HepG2 (cell line): Measurements from ENCODE around the gene BCKDHB. TPM values are rescaled to one million over a fixed set of nuclear protein-coding genes. Genes with fewer than 3 reads are reported as not detected.

Experiments
- ATAC-seq: fragments of 200-7000 bp; cut with Tn5 transposase; 3 replicates; pipeline ENCODE4 v1.9.1; 2020; ENCODE audit warnings: mild to moderate bottlenecking, moderate library complexity
- BruUV-seq: library from RNA; stranded (reverse); fragments of 400-500 nt; replicated peaks from 2 replicates; lab custom pipeline; 2021; lab: Mats Ljungman, UMichigan
- CTCF ChIA-PET: fragments of 300-600 bp; formaldehyde crosslinking; extraction: SDS; loops from one replicate; lab custom pipeline; 2021; ENCODE audit warnings: low total read pairs, inconsistent platforms, low intra/inter-chr PET ratio; lab: Yijun Ruan, JAX
- POLR2A ChIA-PET: fragments of 350-600 bp; sonication (Branson Sonifier 250); formaldehyde crosslinking; loops from one replicate; lab custom pipeline; 2020; ENCODE audit warnings: antibody characterized with exemption, inconsistent platforms; lab: Yijun Ruan, JAX
- DNase-seq: peaks from one replicate; pipeline ENCODE4 v3.0.0-alpha.2; 2015; ENCODE audit warnings: low spot score
- FAIRE-seq: peaks from 3 replicates; lab custom pipeline; 2011; peaks lifted over from hg19 to GRCh38; lab: Jason Lieb, UNC
- H2AFZ ChIP-seq: one replicate; pipeline ENCODE4 v1.6.1; 2011; ENCODE audit warnings: low read length, inconsistent platforms
- H3K27ac ChIP-seq: fragments of 300-600 bp; 3 replicates; pipeline ENCODE4 v1.8.0; 2011; ENCODE audit warnings: mixed run types, mild to moderate bottlenecking, mixed read lengths, low read length, inconsistent platforms; ENCODE audit not compliant: insufficient read depth; ENCODE audit errors: extremely low read length
- H3K27me3 ChIP-seq, 2 experiments: fragments of 200-600 bp in 1 of 2; 2 replicates in 1 of 2; 3 replicates in 1 of 2; pipeline versions ENCODE4 v1.6.0 to v1.8.0; 2011; ENCODE audit warnings: low read length in 2 of 2, mild to moderate bottlenecking in 2 of 2, moderate library complexity in 2 of 2, inconsistent platforms in 1 of 2; ENCODE audit not compliant: insufficient read depth in 2 of 2, control insufficient read depth in 1 of 2
- H3K36me3 ChIP-seq, 2 experiments: fragments of 200-600 bp in 1 of 2; replicated peaks in 1 of 2; 2 replicates in 1 of 2; 3 replicates in 1 of 2; pipeline versions ENCODE4 v1.5.1 to v1.8.0; 2011; ENCODE audit warnings: low read length in 2 of 2, inconsistent platforms in 1 of 2; ENCODE audit not compliant: insufficient read depth in 2 of 2, control insufficient read depth in 1 of 2
- H3K4me1 ChIP-seq: 2 replicates; pipeline ENCODE4 v1.5.1; 2012; ENCODE audit warnings: low read length, inconsistent platforms; ENCODE audit not compliant: insufficient read depth
- H3K4me2 ChIP-seq: 2 replicates; pipeline ENCODE4 v1.6.0; 2011; ENCODE audit warnings: low read depth, low read length, inconsistent platforms
- H3K4me3 ChIP-seq, 3 experiments: fragments of 200-600 bp in 1 of 3; sonication (generic), shearing (Covaris generic) in 1 of 3; replicated peaks in 1 of 3; 2 replicates each; pipeline ENCODE4 v1.5.1; 2011 to 2016; ENCODE audit warnings: low read length in 3 of 3, inconsistent platforms in 2 of 3, low read depth in 2 of 3, mild to moderate bottlenecking in 2 of 3, control low read depth in 1 of 3, mixed read lengths in 1 of 3; ENCODE audit not compliant: insufficient read depth in 1 of 3
- H3K79me2 ChIP-seq: one replicate; pipeline ENCODE4 v1.6.1; 2011; ENCODE audit warnings: low read length, inconsistent platforms; ENCODE audit not compliant: insufficient read depth
- H3K9ac ChIP-seq: 2 replicates; pipeline ENCODE4 v1.6.0; 2011; ENCODE audit warnings: mild to moderate bottlenecking, low read depth, low read length, inconsistent platforms; ENCODE audit not compliant: insufficient read depth
- H3K9me3 ChIP-seq: 2 replicates; pipeline ENCODE4 v1.5.1; 2012; ENCODE audit warnings: mild to moderate bottlenecking, low read length
- H4K20me1 ChIP-seq: 2 replicates; pipeline ENCODE4 v1.6.0; 2011; ENCODE audit warnings: inconsistent platforms, mild to moderate bottlenecking, low read length, moderate library complexity; ENCODE audit not compliant: insufficient read depth
- FOXK2 ChIP-seq: fragments of 450-650 bp; IDR thresholded peaks from 2 replicates; pipeline ENCODE4 v1.6.1; 2016
- FOXO4 ChIP-seq: sonication (generic); formaldehyde crosslinking; conservative IDR thresholded peaks from 2 replicates; pipeline ENCODE4 v1.8.1; 2023; ENCODE audit warnings: missing genetic modification reagents
- KLF16 ChIP-seq, 2 experiments: sonication (generic) in 1 of 2; formaldehyde crosslinking in 1 of 2; IDR thresholded peaks; 2 replicates each; pipeline versions ENCODE4 v1.6.1 to v1.8.0; 2016 to 2023; ENCODE audit warnings: missing genetic modification reagents in 2 of 2, missing compliant biosample characterization in 1 of 2
- MYPOP ChIP-seq: sonication (generic); formaldehyde crosslinking; IDR thresholded peaks from 2 replicates; pipeline ENCODE4 v1.8.1; 2023; ENCODE audit warnings: mild to moderate bottlenecking, moderate library complexity, missing genetic modification reagents
- PHB2 ChIP-seq: fragments of 450-650 bp; IDR thresholded peaks from 2 replicates; pipeline ENCODE4 v1.6.1; 2018; ENCODE audit not compliant: partially characterized antibody
- SNAI1 ChIP-seq: sonication (generic); formaldehyde crosslinking; IDR thresholded peaks from 2 replicates; pipeline ENCODE4 v1.5.0; 2020; ENCODE audit warnings: mild to moderate bottlenecking, missing genetic modification reagents, borderline replicate concordance
- SP140L ChIP-seq: sonication (generic); formaldehyde crosslinking; IDR thresholded peaks from 2 replicates; pipeline ENCODE4 v1.4.0; 2020; ENCODE audit warnings: missing genetic modification reagents, borderline replicate concordance
- ZBTB14 ChIP-seq: sonication (generic); formaldehyde crosslinking; IDR thresholded peaks from 2 replicates; pipeline ENCODE4 v1.4.0; 2020; ENCODE audit warnings: missing genetic modification reagents
- ZNF317 ChIP-seq: sonication (generic); formaldehyde crosslinking; IDR thresholded peaks from 2 replicates; pipeline ENCODE4 v1.5.0; 2020; ENCODE audit warnings: mild to moderate bottlenecking, missing genetic modification reagents
- ZNF546 ChIP-seq: sonication (generic); formaldehyde crosslinking; conservative IDR thresholded peaks from 2 replicates; pipeline ENCODE4 v1.8.1; 2023; ENCODE audit warnings: mild to moderate bottlenecking, missing genetic modification reagents
- ZNF639 ChIP-seq: conservative IDR thresholded peaks from 2 replicates; pipeline ENCODE4 v1.6.1; 2018; ENCODE audit warnings: missing genetic modification reagents
- WGBS: methylation state at CpG from one replicate; pipeline ENCODE4 v1.1.6; 2017; ENCODE audit warnings: low lambda C conversion rate; 5-methylcytosine and 5-hydroxymethylcytosine counted together
- in situ Hi-C: cut with HindIII; loops from 2 replicates; pipeline ENCODE4 v1.10.0; 2017; ENCODE audit warnings: low pct_unique_long_range_greater_than_20kb; ENCODE audit not compliant: extremely low pct_ligation_motif_present
- intact Hi-C: fragments of 100-400 bp; cut with micrococcal nuclease; formaldehyde crosslinking; loops from one replicate; pipeline ENCODE4 v1.10.0; 2022; ENCODE audit not compliant: unreplicated experiment
- polyA plus RNA-seq, 8 experiments: library from polyadenylated mRNA; depleted of rRNA in 3 of 8; stranded (reverse) in 7 of 8; unstranded in 1 of 8; fragments of >200 nt; fragmentation: Illumina TruSeq in 4 of 8; extraction: Trizol in 4 of 8; gene quantifications; 2 replicates each; pipeline versions ENCODE4 v1.2.1 to v1.2.3, GENCODE V29; 2011 to 2016; ENCODE audit warnings: low read depth in 4 of 8, missing spikeins in 1 of 8, mixed read lengths in 1 of 8; ENCODE audit not compliant: insufficient read depth in 1 of 8
- total RNA-seq, 5 experiments: library from RNA; depleted of rRNA; stranded (reverse); fragments of >200 nt; fragmentation: Illumina TruSeq; extraction: Trizol; gene quantifications; 2 replicates each; pipeline ENCODE4 v1.2.3, GENCODE V29; 2016; ENCODE audit warnings: low read depth in 1 of 5

The BCKDHB gene
- total and polyA plus RNA-seq, 2 of the 13 experiments (the other 11 are each of a cell fraction or from before 2014, with no cell fraction given) = 10.8 to 13.6 TPM

GRCh38 chr6:80382811-80383210 is 276.3 kb downstream of the BCKDHB start:
- ChIA-PET POLR2A (no interaction called here), CTCF (no interaction called here)
- Histone ChIP-seq H2AFZ (no peak overlapping the region), H3K79me2 (no peaks in the 10 kb centered on the region), H3K9me3 (no peaks in the 10 kb centered on the region), H3K4me3 (no peak overlapping the region), H4K20me1 (no peaks in the 10 kb centered on the region), H3K36me3 (no peaks in the 10 kb centered on the region), H3K4me2 (no peak overlapping the region), H3K4me1 (no peaks in the 10 kb centered on the region), H3K27me3 (no peaks in the 10 kb centered on the region), H3K9ac (no peak overlapping the region), H3K27ac (no peak overlapping the region)
- 46% methylated on average over 2 of the region's 2 CpGs for WGBS
- no peak for DNase-seq
- no peak for FAIRE-seq
- intact Hi-C loops (no loop called here), in situ Hi-C loops (no loop called here)
- TF ChIP-seq ZBTB14 (no peak), FOXO4 (CRISPR knock-in tag) (no peak), FOXK2 (no peak), ZNF546 (CRISPR knock-in tag) (no peak), KLF16 (CRISPR knock-in tag; IDR thresholded peaks at IDR 0.05) (no peak), SP140L (CRISPR knock-in tag) (no peak), MYPOP (no peak), SNAI1 (CRISPR knock-in tag) (no peak), ZNF639 (CRISPR knock-in tag) (no peak), PHB2 (no peak), ZNF317 (CRISPR knock-in tag) (no peak)
- ATAC-seq = no peak
- BruUV-seq = no TSS peak
